ENCODE data around the gene HDGFL3.

HDGFL3 gene

GRCh38 chr15:83115410-83115809, 92.2 kb downstream of the HDGFL3 start:
- H3K4me1 ChIP-seq (ENCODE audit: control insufficient read depth, low read length): no peaks in the 10 kb centered on the region
- H3K9me2 ChIP-seq (replicated peaks; ENCODE audit: control insufficient read depth, low read length): no peaks in the 10 kb centered on the region
- no peak overlapping the region for H3K4me2 ChIP-seq (ENCODE audit: low read length)
- TF ChIP-seq EZH2phosphoT487 (IDR thresholded peaks at IDR 0.05; ENCODE audit: borderline replicate concordance, low read length): no peak
- TF ChIP-seq CTCF (IDR thresholded peaks at IDR 0.05; ENCODE audit: low read depth, low read length, poor library complexity, severe bottlenecking): no peak
- no peaks in the 10 kb centered on the region for H3K36me3 ChIP-seq (ENCODE audit: control insufficient read depth, low read length)
- H3K4me3 ChIP-seq (ENCODE audit: low read length): no peak overlapping the region
- no peaks in the 10 kb centered on the region for H4K20me1 ChIP-seq (ENCODE audit: control insufficient read depth, insufficient read depth, low read depth, low read length)
- no peaks in the 10 kb centered on the region for H3K79me2 ChIP-seq (ENCODE audit: control insufficient read depth, low read length)
- H3K27ac ChIP-seq (ENCODE audit: low read depth, low read length): no peak overlapping the region
- no peaks in the 10 kb centered on the region for H3F3A ChIP-seq (ENCODE audit: control insufficient read depth, insufficient read depth)
- H3K9me3 ChIP-seq (ENCODE audit: control insufficient read depth, insufficient read depth, low read length): no peaks in the 10 kb centered on the region
- no peaks in the 10 kb centered on the region for H3K27me3 ChIP-seq (ENCODE audit: control insufficient read depth, low read length)

- no peaks in the 10 kb centered on the region for H3K4me1 ChIP-seq (ENCODE audit: control insufficient read depth, low read length)
- no peaks in the 10 kb centered on the region for H3K36me3 ChIP-seq (ENCODE audit: control insufficient read depth, low read length)
- H3K9me2 ChIP-seq (replicated peaks; ENCODE audit: control insufficient read depth, low read length): no peaks in the 10 kb centered on the region
- TF ChIP-seq CTCF (IDR thresholded peaks at IDR 0.05; ENCODE audit: low read depth, low read length, poor library complexity, severe bottlenecking) (no peak), EZH2phosphoT487 (IDR thresholded peaks at IDR 0.05; ENCODE audit: borderline replicate concordance, low read length) (no peak)
- H4K20me1 ChIP-seq (ENCODE audit: control insufficient read depth, insufficient read depth, low read depth, low read length): no peaks in the 10 kb centered on the region
- H3K27ac ChIP-seq (ENCODE audit: low read depth, low read length): no peak overlapping the region
- no peaks in the 10 kb centered on the region for H3F3A ChIP-seq (ENCODE audit: control insufficient read depth, insufficient read depth)
- no peak overlapping the region for H3K4me3 ChIP-seq (ENCODE audit: low read length)
- H3K4me2 ChIP-seq (ENCODE audit: low read length): no peak overlapping the region
- H3K27me3 ChIP-seq (ENCODE audit: control insufficient read depth, low read length): no peaks in the 10 kb centered on the region
- no peaks in the 10 kb centered on the region for H3K79me2 ChIP-seq (ENCODE audit: control insufficient read depth, low read length)
- no peaks in the 10 kb centered on the region for H3K9me3 ChIP-seq (ENCODE audit: control insufficient read depth, insufficient read depth, low read length)
Observed at GRCh38 chr15:83114856-83115255, 92.8 kb downstream of the HDGFL3 start.

GRCh38 chr15:83113881-83114674, 93.5 kb downstream of the HDGFL3 start:
- no peaks in the 10 kb centered on the region for H4K20me1 ChIP-seq (ENCODE audit: control insufficient read depth, insufficient read depth, low read depth, low read length)
- H3K27ac ChIP-seq (ENCODE audit: low read depth, low read length): no peak overlapping the region
- H3K27me3 ChIP-seq (ENCODE audit: control insufficient read depth, low read length): no peaks in the 10 kb centered on the region
- H3K9me3 ChIP-seq (ENCODE audit: control insufficient read depth, insufficient read depth, low read length): no peaks in the 10 kb centered on the region
- H3K4me1 ChIP-seq (ENCODE audit: control insufficient read depth, low read length): peaks cover under 1% of the 10 kb centered on the region
- no peak overlapping the region for H3K4me3 ChIP-seq (ENCODE audit: low read length)
- no peaks in the 10 kb centered on the region for H3K9me2 ChIP-seq (replicated peaks; ENCODE audit: control insufficient read depth, low read length)
- TF ChIP-seq EZH2phosphoT487 (IDR thresholded peaks at IDR 0.05; ENCODE audit: borderline replicate concordance, low read length): no peak
- no peak for TF ChIP-seq CTCF (IDR thresholded peaks at IDR 0.05; ENCODE audit: low read depth, low read length, poor library complexity, severe bottlenecking)
- H3K36me3 ChIP-seq (ENCODE audit: control insufficient read depth, low read length): no peaks in the 10 kb centered on the region
- H3K4me2 ChIP-seq (ENCODE audit: low read length): no peak overlapping the region
- no peaks in the 10 kb centered on the region for H3F3A ChIP-seq (ENCODE audit: control insufficient read depth, insufficient read depth)
- no peaks in the 10 kb centered on the region for H3K79me2 ChIP-seq (ENCODE audit: control insufficient read depth, low read length)

All from DOHH2 (cell line).